GM20000 (cell line): ENCODE measurements around the gene EPN1.

ENCODE experiments used
- DNase-seq: peaks from one replicate; pipeline ENCODE4 v3.0.0; 2012; ENCODE audit warnings: low spot score
- CTCF ChIP-seq: IDR thresholded peaks from 2 replicates; pipeline ENCODE4 v1.5.1; 2012; ENCODE audit warnings: mild to moderate bottlenecking, control low read depth; ENCODE audit errors: extremely low read depth, missing control alignments

Gene EPN1

GRCh38 chr19:55652311-55653128 lies 22.5 kb upstream of the EPN1 start:
- DNase-seq = no peak
- TF ChIP-seq CTCF = no peak

GRCh38 chr19:55653651-55654322 lies 21.2 kb upstream of the EPN1 start:
- peak; percentile 95 for DNase-seq
- TF ChIP-seq CTCF = peak; percentile 100

- TF ChIP-seq CTCF = no peak
- DNase-seq = peak; percentile 95
Measured at GRCh38 chr19:55654323-55654867, 20.6 kb upstream of the EPN1 start.

GRCh38 chr19:55654868-55655647 lies 20.0 kb upstream of the EPN1 start, which contains the start of gene U2AF2:
TSS of gene U2AF2 (plus strand) at chr19:55655035. CDS start at chr19:55655105, 70 bp downstream.
- TF ChIP-seq CTCF = no peak
- peak; percentile 98 for DNase-seq

GRCh38 chr19:55655648-55656040 lies 19.4 kb upstream of the EPN1 start:
- no peak for TF ChIP-seq CTCF
- DNase-seq = no peak

- TF ChIP-seq CTCF = no peak
- no peak for DNase-seq
Measured at GRCh38 chr19:55656552-55656951, 18.5 kb upstream of the EPN1 start.
